ENCODE results near the gene TMEM163.
"Not testable (repeated sequence)": the region's sequence is repeated elsewhere in the genome, so short reads cannot be mapped to it uniquely, and the experiment has no call there.

TMEM163 gene

GRCh38 chr2:134642938-134643337 lies 75.9 kb downstream of the TMEM163 start:
- no peak for DNase-seq
- Mint-ChIP-seq H3K27ac (no peak overlapping the region), H3K4me3 (no peak overlapping the region), H3K9me3 (no peaks in the 10 kb centered on the region), H3K4me1 (no peaks in the 10 kb centered on the region), H3K27me3 (peaks cover 8% of the 10 kb centered on the region), H3K36me3 (ENCODE audit: low read depth) (peaks cover 2% of the 10 kb centered on the region)
- ATAC-seq: no peak

- no peak for ATAC-seq
Observed at GRCh38 chr2:134640494-134640893, 78.3 kb downstream of the TMEM163 start.

DNA sequence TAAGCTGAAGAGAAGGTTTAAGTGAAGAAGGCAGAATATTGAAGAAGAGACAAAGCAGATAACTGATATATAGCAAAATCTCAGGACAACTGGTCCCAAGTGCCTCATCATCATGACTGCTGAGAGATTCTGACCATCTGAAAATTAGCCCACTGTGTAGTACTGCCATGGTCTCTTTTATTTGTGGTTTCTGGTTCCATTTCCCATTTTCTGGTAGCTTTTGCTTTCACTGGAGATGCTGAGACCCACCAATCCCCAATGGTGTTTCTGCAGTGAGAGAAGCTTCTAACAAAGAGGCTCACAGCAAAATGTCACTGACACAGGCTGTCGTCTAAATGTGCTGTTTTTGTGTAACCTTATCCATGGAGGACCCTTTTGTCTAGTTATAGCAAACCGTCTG lies 79.5 kb downstream of the TMEM163 start:
- no peaks in the 10 kb centered on the region for H3K4me1 Mint-ChIP-seq
- peaks cover 8% of the 10 kb centered on the region for H3K27me3 Mint-ChIP-seq
- no peak for ATAC-seq

More at GRCh38 chr2:134640494-134640893, 78.3 kb downstream of the TMEM163 start:
- H3K4me3 Mint-ChIP-seq: no peak overlapping the region
- peaks cover 8% of the 10 kb centered on the region for H3K27me3 Mint-ChIP-seq
- H3K36me3 Mint-ChIP-seq (ENCODE audit: low read depth): no peaks in the 10 kb centered on the region
- H3K4me1 Mint-ChIP-seq: no peaks in the 10 kb centered on the region
- no peaks in the 10 kb centered on the region for H3K9me3 Mint-ChIP-seq
- DNase-seq: no peak
- no peak overlapping the region for H3K27ac Mint-ChIP-seq

DNA sequence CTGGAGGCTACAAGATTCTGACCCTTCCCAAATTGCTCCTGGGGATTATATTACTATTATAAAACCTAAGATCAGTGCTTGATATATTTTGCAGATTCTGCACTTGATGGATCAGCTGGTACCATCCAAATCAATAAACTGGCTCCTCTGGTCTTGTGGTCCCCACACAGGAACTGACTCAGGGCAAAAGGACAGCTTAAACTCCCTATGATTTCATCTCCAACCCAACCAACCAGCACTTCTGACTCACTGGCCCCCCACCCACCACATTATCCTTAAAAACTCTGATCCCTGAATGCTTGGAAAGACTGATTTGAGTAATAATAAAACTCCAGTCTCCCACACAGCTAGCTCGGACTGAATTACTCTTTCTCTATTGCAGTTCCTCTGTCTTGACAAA lies 82.1 kb downstream of the TMEM163 start:
- Mint-ChIP-seq H3K4me3 (no peak overlapping the region), H3K27ac (no peak overlapping the region), H3K9me3 (no peaks in the 10 kb centered on the region), H3K4me1 (no peaks in the 10 kb centered on the region), H3K27me3 (peaks cover 6% of the 10 kb centered on the region), H3K36me3 (ENCODE audit: low read depth) (no peaks in the 10 kb centered on the region)
- DNase-seq (no peak), ATAC-seq (no peak)

More for the DNA sequence above, 79.5 kb downstream of the TMEM163 start:
- Mint-ChIP-seq H3K27ac (no peak overlapping the region), H3K4me3 (no peak overlapping the region), H3K36me3 (ENCODE audit: low read depth) (no peaks in the 10 kb centered on the region), H3K9me3 (no peaks in the 10 kb centered on the region)
- no peak for DNase-seq

- no peak for ATAC-seq
- DNase-seq: no peak
- Mint-ChIP-seq H3K4me3 (no peak overlapping the region), H3K36me3 (ENCODE audit: low read depth) (no peaks in the 10 kb centered on the region), H3K9me3 (no peaks in the 10 kb centered on the region), H3K4me1 (no peaks in the 10 kb centered on the region), H3K27ac (no peak overlapping the region), H3K27me3 (peaks cover 6% of the 10 kb centered on the region)
Observed at GRCh38 chr2:134634054-134634753, 84.6 kb downstream of the TMEM163 start.

DNA sequence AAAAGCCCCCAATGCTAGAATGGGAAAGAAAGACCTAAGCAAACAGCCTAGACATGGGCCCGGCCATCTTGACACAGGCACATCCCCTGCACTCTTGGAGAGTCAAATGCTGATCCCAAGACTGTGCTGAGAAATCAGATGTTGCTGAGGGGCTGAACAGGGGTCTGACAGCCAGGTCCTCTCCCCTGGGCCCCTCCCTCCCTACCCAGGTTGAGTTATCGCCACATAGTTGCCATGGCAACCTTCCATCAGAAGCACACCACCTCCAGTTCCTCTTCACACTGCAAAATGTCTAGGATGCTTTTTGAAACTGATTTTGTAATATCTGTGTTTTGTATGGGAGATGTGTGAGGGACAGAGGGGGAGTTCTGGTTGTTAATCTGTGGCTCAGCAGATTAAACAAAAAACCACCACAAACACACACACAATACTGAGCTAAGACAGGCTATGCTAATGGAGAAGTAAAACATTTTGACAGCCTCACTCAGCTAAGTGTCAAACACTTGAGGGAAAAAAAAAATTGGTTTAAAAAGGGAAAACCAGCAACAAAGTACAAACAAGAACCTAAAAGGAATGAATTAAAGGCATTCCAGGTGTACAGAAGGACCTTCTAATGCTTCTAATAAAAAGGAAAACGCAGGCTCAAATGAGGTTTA lies 88.2 kb downstream of the TMEM163 start:
- H3K27me3 Mint-ChIP-seq: no peaks in the 10 kb centered on the region
- no peak overlapping the region for H3K27ac Mint-ChIP-seq
- ATAC-seq (no peak), DNase-seq (no peak)
- no peaks in the 10 kb centered on the region for H3K36me3 Mint-ChIP-seq (ENCODE audit: low read depth)
- H3K9me3 Mint-ChIP-seq: peaks cover 3% of the 10 kb centered on the region
- no peak overlapping the region for H3K4me3 Mint-ChIP-seq
- H3K4me1 Mint-ChIP-seq: no peaks in the 10 kb centered on the region

DNA sequence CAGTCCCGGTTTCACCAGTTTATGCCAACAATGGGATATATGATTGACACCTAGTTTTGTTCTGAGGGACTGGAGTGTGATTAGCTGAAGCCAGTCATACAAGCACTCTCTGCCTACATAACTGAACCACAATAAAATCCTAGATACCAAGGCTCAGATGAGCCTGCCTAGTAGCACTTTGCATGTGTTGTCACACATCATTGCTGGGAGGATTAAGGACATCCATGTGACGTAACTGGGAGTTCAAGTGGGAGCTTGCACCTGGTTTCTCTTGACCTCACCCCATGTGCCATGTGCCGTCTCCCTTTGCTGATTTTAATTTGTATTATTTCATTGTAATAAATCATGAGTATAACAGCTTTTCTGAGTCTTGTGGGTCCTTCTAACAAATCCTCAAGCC lies 90.3 kb downstream of the TMEM163 start:
- no peak for ATAC-seq
- peaks cover 2% of the 10 kb centered on the region for H3K27me3 Mint-ChIP-seq
- H3K4me3 Mint-ChIP-seq: no peak overlapping the region
- H3K27ac Mint-ChIP-seq: no peak overlapping the region
- no peak for DNase-seq
- peaks cover 9% of the 10 kb centered on the region for H3K4me1 Mint-ChIP-seq
- no peaks in the 10 kb centered on the region for H3K36me3 Mint-ChIP-seq (ENCODE audit: low read depth)
- H3K9me3 Mint-ChIP-seq: peaks cover 3% of the 10 kb centered on the region

DNA sequence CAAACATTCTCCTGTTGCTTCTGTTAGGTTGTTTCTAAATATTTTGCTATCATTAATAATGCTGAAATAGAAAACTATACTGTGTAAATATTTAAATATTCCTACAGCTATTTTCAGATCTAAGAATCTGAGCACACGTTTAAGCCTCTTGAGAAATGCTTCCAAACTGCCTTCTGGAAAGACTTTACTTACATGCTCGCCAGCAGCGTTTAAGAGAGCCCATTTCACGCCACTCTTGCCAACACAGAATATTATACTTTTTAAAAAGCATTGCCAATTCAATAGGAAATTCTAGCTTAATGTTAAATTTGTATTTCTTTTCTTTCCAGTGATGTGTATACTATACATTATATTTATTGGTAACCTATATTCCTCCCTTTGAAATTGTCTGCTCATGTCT lies 92.0 kb downstream of the TMEM163 start:
- Mint-ChIP-seq H3K4me1 (peaks cover 13% of the 10 kb centered on the region), H3K36me3 (ENCODE audit: low read depth) (no peaks in the 10 kb centered on the region), H3K27ac (no peak overlapping the region), H3K9me3 (peaks cover 3% of the 10 kb centered on the region), H3K4me3 (no peak overlapping the region), H3K27me3 (peaks cover 5% of the 10 kb centered on the region)
- ATAC-seq (no peak), DNase-seq (no peak)

DNA sequence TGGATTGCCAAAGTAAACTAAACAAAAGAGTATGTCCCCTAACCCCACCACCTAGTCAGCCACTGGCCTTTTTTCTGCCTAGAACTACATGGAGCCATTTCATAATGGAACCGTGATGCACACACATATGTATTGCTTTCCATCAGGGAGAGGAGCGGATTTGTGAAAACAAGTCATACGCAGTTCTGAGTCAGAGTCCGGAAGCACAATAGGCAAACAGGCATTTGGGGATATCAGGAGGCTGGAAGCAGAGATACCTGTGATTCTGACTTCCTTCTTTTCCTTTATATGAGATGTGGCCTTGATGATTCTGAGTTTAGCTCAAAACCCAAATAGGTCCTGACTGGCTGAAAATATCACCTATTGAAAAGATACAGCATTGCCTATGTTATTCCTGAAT lies 93.5 kb downstream of the TMEM163 start:
- no peak for DNase-seq
- H3K4me3 Mint-ChIP-seq: no peak overlapping the region
- peaks cover 3% of the 10 kb centered on the region for H3K9me3 Mint-ChIP-seq
- ATAC-seq: no peak
- peaks cover 5% of the 10 kb centered on the region for H3K27me3 Mint-ChIP-seq
- no peaks in the 10 kb centered on the region for H3K36me3 Mint-ChIP-seq (ENCODE audit: low read depth)
- H3K27ac Mint-ChIP-seq: no peak overlapping the region
- peaks cover 13% of the 10 kb centered on the region for H3K4me1 Mint-ChIP-seq

DNA sequence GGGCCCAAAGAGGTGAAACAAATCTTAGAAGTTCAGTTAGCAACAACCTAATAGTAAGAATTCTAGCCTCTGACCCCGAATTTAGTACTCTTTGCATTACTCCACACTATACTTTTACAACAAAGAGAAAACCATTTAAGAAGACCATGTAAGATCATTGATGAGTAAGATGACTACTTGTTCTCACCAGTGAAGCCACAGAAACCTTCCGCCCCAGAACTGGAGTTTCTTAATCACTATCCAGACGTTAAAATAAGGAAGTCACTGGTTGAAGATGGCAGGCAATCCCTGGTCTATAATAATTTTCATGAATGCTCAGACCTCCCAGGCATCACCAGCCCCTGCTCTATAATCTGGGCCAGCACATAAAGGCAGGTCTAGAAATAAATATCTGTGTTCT lies 95.0 kb downstream of the TMEM163 start:
- Mint-ChIP-seq H3K36me3 (ENCODE audit: low read depth) (no peaks in the 10 kb centered on the region), H3K27me3 (peaks cover 5% of the 10 kb centered on the region), H3K4me3 (no peak overlapping the region), H3K27ac (peak overlapping the region; percentile 0), H3K4me1 (peaks cover 13% of the 10 kb centered on the region), H3K9me3 (peaks cover 11% of the 10 kb centered on the region)
- ATAC-seq (peak; percentile 90), DNase-seq (peak; percentile 29)

- Mint-ChIP-seq H3K27ac (no peak overlapping the region), H3K4me3 (no peak overlapping the region), H3K27me3 (peaks cover 5% of the 10 kb centered on the region), H3K4me1 (peaks cover 13% of the 10 kb centered on the region), H3K36me3 (ENCODE audit: low read depth) (no peaks in the 10 kb centered on the region), H3K9me3 (peaks cover 19% of the 10 kb centered on the region)
- no peak for ATAC-seq
- DNase-seq: no peak
Observed at GRCh38 chr2:134623046-134623445, 95.8 kb downstream of the TMEM163 start.

DNA sequence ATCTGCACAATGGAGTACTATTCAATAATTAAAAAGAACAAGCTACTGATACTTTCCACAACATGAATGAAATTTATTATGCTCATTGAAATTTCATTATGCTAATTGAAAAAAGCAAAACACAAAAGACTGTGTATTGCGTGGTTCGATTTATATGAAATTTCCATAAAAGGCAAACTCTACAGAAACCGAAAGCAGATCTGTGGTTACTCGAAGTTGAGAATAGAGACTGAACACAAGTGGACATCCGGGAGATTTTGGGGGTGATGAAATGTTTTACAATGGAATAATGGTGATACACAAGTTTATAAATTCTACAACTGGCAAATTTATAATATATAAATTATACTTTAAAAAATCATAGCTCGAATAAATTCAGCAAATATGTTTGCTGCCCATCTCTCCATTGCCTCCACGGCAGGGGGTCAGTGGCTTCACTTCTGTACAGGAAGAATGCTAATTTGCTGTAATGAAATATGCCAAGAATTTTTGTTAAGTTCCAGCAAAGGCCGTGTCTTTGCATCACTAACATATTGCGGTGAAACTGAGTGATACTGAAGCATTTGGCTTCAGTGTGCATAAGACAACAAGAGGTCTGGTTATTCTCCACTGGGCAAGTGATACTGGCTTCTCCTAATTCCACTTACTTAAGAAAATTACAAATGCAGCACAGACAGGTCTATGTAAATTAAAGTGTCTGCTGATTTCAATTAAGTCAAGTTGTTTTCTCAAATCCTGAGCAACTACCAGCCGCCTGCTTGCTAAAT lies 96.7 kb downstream of the TMEM163 start:
- ATAC-seq (no peak), DNase-seq (no peak)
- H3K27me3 Mint-ChIP-seq: peaks cover 5% of the 10 kb centered on the region
- peaks cover 20% of the 10 kb centered on the region for H3K9me3 Mint-ChIP-seq
- no peak overlapping the region for H3K27ac Mint-ChIP-seq
- H3K36me3 Mint-ChIP-seq (ENCODE audit: low read depth): no peaks in the 10 kb centered on the region
- no peak overlapping the region for H3K4me3 Mint-ChIP-seq
- peaks cover 13% of the 10 kb centered on the region for H3K4me1 Mint-ChIP-seq

DNA sequence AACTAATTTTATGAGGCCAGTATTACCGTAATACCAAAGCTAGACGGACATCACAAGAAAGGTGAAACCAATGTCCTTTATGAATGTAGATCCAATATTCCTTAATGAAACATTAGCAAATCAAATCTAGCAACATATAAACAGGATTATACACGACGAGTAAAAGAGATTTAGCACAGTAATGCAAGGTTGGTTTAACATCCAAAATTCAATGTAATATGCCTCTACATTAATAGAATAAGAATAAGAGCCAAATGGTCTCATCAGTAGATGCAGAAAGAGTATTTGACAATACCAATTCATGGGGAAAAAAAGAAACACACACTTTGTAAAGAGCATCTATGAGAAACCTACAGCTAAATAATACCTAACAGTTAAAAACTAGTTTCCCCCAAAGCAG lies 99.5 kb downstream of the TMEM163 start:
- ATAC-seq (no peak), DNase-seq (no peak)
- peaks cover 5% of the 10 kb centered on the region for H3K27me3 Mint-ChIP-seq
- peaks cover 22% of the 10 kb centered on the region for H3K9me3 Mint-ChIP-seq
- no peak overlapping the region for H3K27ac Mint-ChIP-seq
- no peak overlapping the region for H3K4me3 Mint-ChIP-seq
- H3K4me1 Mint-ChIP-seq: peaks cover 12% of the 10 kb centered on the region
- H3K36me3 Mint-ChIP-seq (ENCODE audit: low read depth): no peaks in the 10 kb centered on the region

GRCh38 chr2:134615480-134615879 lies 103.3 kb downstream of the TMEM163 start:
- H3K4me1 Mint-ChIP-seq; H3K27ac Mint-ChIP-seq; DNase-seq; ATAC-seq; H3K36me3 Mint-ChIP-seq (ENCODE audit: low read depth); H3K27me3 Mint-ChIP-seq; H3K4me3 Mint-ChIP-seq: not testable (repeated sequence)
- H3K9me3 Mint-ChIP-seq: peaks cover 50% of the 10 kb centered on the region

DNA sequence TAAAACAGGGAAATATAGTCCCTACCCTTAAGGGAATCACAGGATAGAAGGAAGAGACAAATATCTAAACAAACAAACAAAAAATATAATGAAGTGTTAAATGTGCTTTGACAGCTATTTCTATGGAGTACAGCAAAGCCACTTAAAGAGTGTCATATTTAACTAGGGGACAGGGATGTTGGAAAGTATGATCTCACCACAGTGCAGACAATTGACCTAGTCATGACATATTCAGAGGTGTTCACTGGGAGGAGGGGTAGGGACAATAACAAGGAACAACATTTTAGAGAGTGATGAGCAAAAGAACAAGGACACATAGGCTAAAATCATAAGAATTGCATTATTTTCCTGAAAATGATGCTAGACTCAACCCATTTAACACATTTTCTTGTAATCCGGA lies 107.5 kb downstream of the TMEM163 start:
- Mint-ChIP-seq H3K4me3 (no peak overlapping the region), H3K27ac (no peak overlapping the region), H3K36me3 (ENCODE audit: low read depth) (peaks cover 4% of the 10 kb centered on the region), H3K9me3 (peaks cover 33% of the 10 kb centered on the region), H3K4me1 (no peaks in the 10 kb centered on the region), H3K27me3 (peaks cover 4% of the 10 kb centered on the region)
- ATAC-seq (no peak), DNase-seq (no peak)

All from activated naive CD8-positive, alpha-beta T cell treated with anti-CD3 and anti-CD28 coated beads, Interleukin-2, amount 50 U/mL, for 24 hours (primary cell).